Measurements from ENCODE around the gene ZNF446. TPM values are rescaled to one million over a fixed set of nuclear protein-coding genes. Genes with fewer than 3 reads are reported as not detected.
A peak's percentile ranks its signal among the peaks of the same experiment; 100 is the strongest.
"Not testable (repeated sequence)": the region's sequence is repeated elsewhere in the genome, so short reads cannot be mapped to it uniquely, and the experiment has no call there.

ZNF446 gene
- total RNA-seq: 1 to 10 TPM; 4.2 to 4.7 TPM

DNA sequence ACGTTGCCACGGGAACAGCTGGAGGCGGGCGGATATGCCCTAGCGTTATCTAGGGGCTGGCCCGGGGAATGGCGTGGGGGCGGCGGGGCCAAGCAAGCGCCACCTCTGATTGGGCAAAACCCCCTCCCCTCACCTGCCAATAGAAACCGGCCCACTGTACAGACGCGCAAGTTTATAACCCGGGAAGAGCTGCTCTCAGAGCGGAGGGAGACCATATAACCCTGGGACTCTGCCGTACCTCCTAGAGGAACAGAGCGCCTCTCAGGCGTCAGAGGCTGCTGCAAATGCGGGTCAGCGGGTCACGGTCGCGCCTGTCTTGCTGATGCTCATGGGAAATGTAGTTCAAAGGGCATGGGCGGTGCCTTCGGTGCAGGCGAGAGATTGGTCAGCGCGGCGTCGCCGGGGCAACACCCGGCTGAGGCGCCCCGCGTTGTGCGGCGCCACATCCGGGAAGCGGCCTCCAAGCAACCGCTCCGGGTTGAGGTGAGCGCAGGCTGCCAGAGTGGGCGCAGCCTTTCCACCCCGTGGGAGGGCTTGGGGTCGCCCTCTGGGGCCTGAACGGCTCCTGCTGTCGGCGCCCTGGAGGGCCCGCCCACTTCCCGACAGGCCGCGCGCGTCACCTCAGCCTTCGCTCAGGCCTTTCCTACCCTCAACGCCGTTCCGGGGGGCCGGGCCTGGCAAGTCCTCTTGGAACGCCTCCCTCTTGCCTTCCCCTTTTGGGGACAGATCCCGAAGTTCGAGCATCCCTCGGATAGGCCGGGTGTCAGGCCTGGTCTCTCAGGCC, at the start of gene ZNF446:
ZNF446 (plus strand) TSS at position 639 of the 784 bp plus-strand sequence. CDS start 867 bp downstream, outside the sequence.
- peak; percentile 98 for DNase-seq
- Mint-ChIP-seq H3K36me3 (ENCODE audit: low read depth) (peaks cover 4% of the 10 kb centered on the region), H3K9me3 (ENCODE audit: low read depth) (no peaks in the 10 kb centered on the region), H3K4me1 (peaks cover 14% of the 10 kb centered on the region), H3K27me3 (no peaks in the 10 kb centered on the region), H3K4me3 (peak within 1 kb of the TSS; percentile 83), H3K27ac (peak within 1 kb of the TSS; percentile 96)
- CTCF ChIA-PET: no interaction called here
- peak; percentile 92 for ATAC-seq
- POLR2A ChIA-PET: interaction anchor here (0.7 to 1.0 kb wide), 4 partner anchors 13 to 44 kb away, joined by 3 to 7 read pairs (median 3); partner anchors contain the start of genes ZBTB45 and ZNF132
- intact Hi-C loops (cut with DNase I, micrococcal nuclease): loop anchor here (1.0 to 5.0 kb wide), 22 partner anchors 9 to 198 kb away; partner anchors contain the start of genes MZF1 (in 2 of the 2), RPS5 (in 2 of the 2), ZBTB45 (in 2 of the 2) and ZNF324B (in 2 of the 2)

DNA sequence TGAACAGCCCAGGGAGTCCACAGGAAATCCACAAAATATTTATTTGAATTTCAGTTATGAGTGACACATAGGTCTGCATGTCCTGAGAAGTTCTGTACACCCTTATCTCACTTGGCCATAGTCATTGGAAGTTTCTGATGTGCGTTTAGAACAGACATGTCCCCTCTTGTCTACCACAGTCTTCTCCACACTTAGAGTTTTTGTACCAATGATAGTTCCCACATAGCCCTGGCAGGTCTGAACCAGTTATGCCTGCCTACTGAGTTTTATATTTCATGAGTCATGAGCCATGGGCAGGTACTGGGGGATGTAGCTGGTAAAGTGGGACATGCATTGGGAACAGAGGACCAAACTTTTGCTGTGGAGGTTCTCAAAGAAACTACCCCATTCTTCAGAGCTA, 47.5 kb upstream of the ZNF446 start:
- POLR2A ChIA-PET: no interaction called here
- no peak for ATAC-seq
- Mint-ChIP-seq H3K27me3 (no peaks in the 10 kb centered on the region), H3K4me1 (no peaks in the 10 kb centered on the region), H3K27ac (no peak overlapping the region), H3K36me3 (ENCODE audit: low read depth) (peaks cover 40% of the 10 kb centered on the region), H3K9me3 (ENCODE audit: low read depth) (peaks cover 45% of the 10 kb centered on the region), H3K4me3 (no peak overlapping the region)
- CTCF ChIA-PET: no interaction called here
- intact Hi-C loops (cut with DNase I, micrococcal nuclease): no loop called here
- DNase-seq: no peak

DNA sequence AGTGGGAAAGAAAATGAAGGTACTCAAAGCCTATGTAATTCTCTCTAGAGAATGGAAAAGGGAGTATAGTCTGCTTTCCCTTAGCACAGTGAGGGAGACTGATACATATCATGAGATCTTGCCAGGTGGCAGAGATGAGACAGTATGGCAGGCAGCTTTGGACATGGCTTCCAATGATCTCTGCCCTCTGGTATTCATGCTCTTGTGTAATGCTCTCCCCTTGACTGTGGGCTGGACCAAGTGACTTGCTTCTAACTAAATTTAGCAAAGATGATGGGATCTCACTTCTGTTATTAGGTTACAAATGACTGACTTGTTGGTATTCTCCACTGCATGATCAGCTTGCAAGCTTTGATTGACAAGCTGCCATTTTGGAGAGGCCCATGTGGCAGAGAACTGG, 46.4 kb upstream of the ZNF446 start:
- ATAC-seq (no peak), DNase-seq (no peak)
- H3K36me3 Mint-ChIP-seq (ENCODE audit: low read depth): peaks cover 51% of the 10 kb centered on the region
- POLR2A ChIA-PET: no interaction called here
- intact Hi-C loops (cut with DNase I, micrococcal nuclease): no loop called here
- CTCF ChIA-PET: no interaction called here
- H3K27ac Mint-ChIP-seq: no peak overlapping the region
- H3K4me1 Mint-ChIP-seq: no peaks in the 10 kb centered on the region
- no peaks in the 10 kb centered on the region for H3K27me3 Mint-ChIP-seq
- H3K4me3 Mint-ChIP-seq: no peak overlapping the region
- peaks cover 52% of the 10 kb centered on the region for H3K9me3 Mint-ChIP-seq (ENCODE audit: low read depth)

DNA sequence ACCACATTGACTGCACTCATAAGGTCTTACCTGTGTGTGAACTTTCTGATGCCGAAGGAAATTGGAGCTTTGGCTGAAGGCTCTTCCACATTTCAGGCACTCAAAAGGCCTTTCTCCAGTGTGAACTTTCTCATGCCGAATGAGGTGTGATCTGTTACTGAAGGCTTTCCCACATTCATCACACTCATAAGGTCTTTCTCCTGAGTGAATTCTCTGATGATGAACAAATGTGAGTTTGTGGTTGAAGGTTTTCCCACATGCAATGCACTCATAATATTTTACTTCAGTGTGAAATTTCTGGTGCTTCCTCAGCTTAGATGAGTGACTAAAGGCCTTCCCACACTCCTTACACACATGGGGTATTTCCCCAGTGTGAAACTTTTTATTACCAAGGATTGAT, 41.9 kb upstream of the ZNF446 start:
- CTCF ChIA-PET: no interaction called here
- H3K27me3 Mint-ChIP-seq: no peaks in the 10 kb centered on the region
- H3K9me3 Mint-ChIP-seq (ENCODE audit: low read depth): peaks cover 63% of the 10 kb centered on the region
- ATAC-seq (no peak), DNase-seq (no peak)
- H3K27ac Mint-ChIP-seq: no peak overlapping the region
- no peak overlapping the region for H3K4me3 Mint-ChIP-seq
- H3K4me1 Mint-ChIP-seq: peaks cover 14% of the 10 kb centered on the region
- peaks cover 91% of the 10 kb centered on the region for H3K36me3 Mint-ChIP-seq (ENCODE audit: low read depth)
- POLR2A ChIA-PET: no interaction called here
- intact Hi-C loops (cut with DNase I, micrococcal nuclease): no loop called here

DNA sequence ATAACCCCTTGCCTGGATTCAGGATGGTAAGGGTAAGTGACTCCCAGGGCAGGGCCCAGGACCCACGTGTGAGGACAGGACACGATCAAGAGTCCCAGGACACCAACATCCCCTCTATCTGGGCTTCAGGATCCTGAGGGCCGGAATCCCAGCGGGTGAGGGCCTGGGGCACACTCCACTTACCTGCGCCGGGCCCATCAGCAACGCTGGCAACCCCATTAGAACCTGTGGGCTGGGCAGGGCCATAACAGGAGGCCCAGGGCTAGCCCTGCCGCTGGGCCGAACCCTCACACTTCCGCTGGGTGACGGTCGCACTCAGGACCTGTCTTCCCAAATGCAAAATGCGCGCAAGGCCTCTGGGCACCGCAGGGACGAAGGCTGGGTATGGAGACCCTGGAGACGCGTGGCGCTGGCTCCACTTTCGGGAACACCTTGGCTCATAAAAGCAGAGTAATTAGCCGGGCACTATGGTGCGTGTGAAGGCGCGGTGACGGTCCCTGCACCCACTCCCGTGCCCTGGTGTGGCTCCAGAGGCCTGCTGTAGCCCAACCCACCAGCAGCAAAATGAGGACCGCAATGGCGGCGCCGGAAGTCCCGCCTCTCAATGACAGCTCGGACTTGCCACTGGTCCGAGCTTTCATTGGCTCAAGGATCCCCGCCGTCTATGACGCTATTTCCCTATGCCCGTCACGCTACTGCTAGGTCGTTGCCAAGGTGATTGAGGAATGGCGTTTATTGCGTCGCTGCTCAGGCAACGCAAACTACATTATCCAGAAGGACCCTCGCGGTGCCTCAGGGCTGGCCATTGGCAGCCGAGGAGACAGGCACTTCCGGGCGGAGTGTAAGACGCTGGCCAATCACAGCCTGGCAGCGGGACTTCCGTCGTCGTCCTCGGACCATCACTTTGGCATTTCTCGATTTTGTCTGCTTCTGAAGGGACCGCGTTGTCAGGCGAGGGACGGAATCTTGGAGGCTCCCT, 36.3 kb upstream of the ZNF446 start, which contains the start of gene ZNF132:
ZNF132 (minus strand) TSS at position 578 of the 979 bp plus-strand sequence; CDS start at position 246, 332 bp downstream.
- Mint-ChIP-seq H3K27me3 (no peaks in the 10 kb centered on the region), H3K4me1 (peaks cover 29% of the 10 kb centered on the region), H3K36me3 (ENCODE audit: low read depth) (peaks cover 50% of the 10 kb centered on the region), H3K9me3 (ENCODE audit: low read depth) (peaks cover 38% of the 10 kb centered on the region), H3K27ac (peak within 1 kb of the TSS; percentile 95), H3K4me3 (peak within 1 kb of the TSS; percentile 82)
- intact Hi-C loops (cut with DNase I, micrococcal nuclease): loop anchor here (1.0 to 5.0 kb wide), 22 partner anchors 11 to 1159 kb away; partner anchors contain the start of genes ZNF324B (in 2 of the 2), ZNF584 (in 2 of the 2), ZNF837 (in 2 of the 2) and ERVK3-1 (in 1 of the 2)
- POLR2A ChIA-PET: interaction anchor here (0.6 to 1.6 kb wide), 2 partner anchors 12 to 36 kb away, joined by 3 to 5 read pairs; partner anchors contain the start of gene ZNF324B
- peak; percentile 98 for ATAC-seq
- peak; percentile 96 for DNase-seq
- CTCF ChIA-PET: interaction anchor here (0.6 to 0.9 kb wide), 3 partner anchors 8 to 256 kb away, joined by 3 to 4 read pairs (median 3); no protein-coding TSS in a partner anchor

DNA sequence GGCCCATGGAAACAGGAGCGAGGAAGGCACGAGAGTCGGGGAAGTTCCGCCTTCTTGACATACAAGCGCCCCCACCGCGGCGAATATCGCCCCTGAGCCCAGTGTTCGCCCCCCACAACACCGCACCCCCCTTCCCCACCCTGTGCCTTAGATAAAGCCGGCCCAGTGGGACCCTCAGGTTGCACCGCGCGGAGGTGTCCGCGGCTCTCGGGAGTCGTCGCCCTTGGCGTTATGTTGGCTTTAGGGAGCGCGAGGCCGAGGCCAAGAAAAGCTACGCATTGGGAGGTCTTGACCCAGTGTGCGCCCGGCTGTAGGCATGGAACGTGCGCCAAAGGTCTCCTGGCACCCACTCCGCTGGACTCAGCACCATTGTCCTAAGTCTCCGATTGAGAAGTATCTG, 35.6 kb upstream of the ZNF446 start:
- Mint-ChIP-seq H3K27ac (peak overlapping the region; percentile 95), H3K27me3 (no peaks in the 10 kb centered on the region), H3K4me1 (peaks cover 29% of the 10 kb centered on the region), H3K9me3 (ENCODE audit: low read depth) (peaks cover 35% of the 10 kb centered on the region), H3K36me3 (ENCODE audit: low read depth) (peaks cover 43% of the 10 kb centered on the region), H3K4me3 (peak overlapping the region; percentile 82)
- ATAC-seq (no peak), DNase-seq (no peak)
- POLR2A ChIA-PET: interaction anchor here (0.6 to 1.6 kb wide), 2 partner anchors 11 to 35 kb away, joined by 3 to 5 read pairs; partner anchors contain the start of gene ZNF324B
- CTCF ChIA-PET: interaction anchor here (0.6 to 0.9 kb wide), 2 partner anchors 9 to 257 kb away, joined by 3 to 4 read pairs; no protein-coding TSS in a partner anchor
- intact Hi-C loops (cut with DNase I, micrococcal nuclease): loop anchor here (1.0 to 5.0 kb wide), 22 partner anchors 11 to 1160 kb away; partner anchors contain the start of genes ZNF324B (in 2 of the 2), ZNF584 (in 2 of the 2), ZNF837 (in 2 of the 2) and ERVK3-1 (in 1 of the 2)

DNA sequence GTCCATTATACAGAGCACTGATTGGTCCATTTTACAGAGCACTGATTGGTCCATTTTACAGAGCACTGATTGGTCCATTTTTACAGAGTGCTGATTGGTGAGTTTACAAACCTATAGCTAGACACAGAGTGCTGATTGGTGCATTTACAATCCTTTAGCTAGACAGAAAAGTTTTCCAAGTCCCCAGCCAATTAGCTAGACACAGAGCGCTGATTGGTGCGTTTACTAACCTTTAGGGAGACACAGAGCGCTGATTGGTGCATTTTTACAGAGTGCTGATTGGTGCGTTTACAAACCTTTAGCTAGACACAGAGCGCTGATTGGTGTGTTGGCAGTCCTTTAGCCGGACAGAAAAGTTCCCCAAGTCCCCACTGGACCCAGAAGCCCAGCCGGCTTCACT, 33.2 kb upstream of the ZNF446 start:
- POLR2A ChIA-PET, CTCF ChIA-PET, H3K27me3 Mint-ChIP-seq, ATAC-seq, H3K27ac Mint-ChIP-seq, DNase-seq, H3K4me3 Mint-ChIP-seq: not testable (repeated sequence)
- intact Hi-C loops (cut with DNase I, micrococcal nuclease): loop anchor here (5.0 kb wide), 2 partner anchors 216 to 346 kb away; partner anchors contain the start of genes ZNF544 (in 1 of the 2) and ZSCAN18 (in 1 of the 2)
- Mint-ChIP-seq H3K9me3 (ENCODE audit: low read depth) (peaks cover 20% of the 10 kb centered on the region), H3K4me1 (peaks cover 22% of the 10 kb centered on the region), H3K36me3 (ENCODE audit: low read depth) (peaks cover 22% of the 10 kb centered on the region)

DNA sequence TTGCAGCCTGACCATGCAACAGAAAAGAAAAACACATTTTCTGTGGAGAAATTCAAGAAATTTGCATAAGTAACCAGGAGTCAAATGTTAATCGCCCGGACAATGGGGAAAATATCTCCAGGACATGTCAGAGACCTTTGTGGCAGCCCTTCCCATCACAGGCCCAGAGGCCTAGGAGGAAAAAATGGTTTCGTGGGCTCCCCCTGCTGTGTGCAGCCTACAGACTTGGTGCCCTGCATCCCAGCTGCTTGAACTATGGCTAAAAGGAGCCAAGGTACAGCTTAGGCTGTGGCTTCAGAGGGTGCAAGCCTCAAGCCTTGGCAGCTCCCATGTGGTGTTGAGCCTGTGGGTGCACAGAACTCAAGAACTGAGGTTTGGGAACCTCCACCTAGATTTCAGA, 27.3 kb upstream of the ZNF446 start:
- POLR2A ChIA-PET: interaction anchor here (0.5 kb wide), 1 partner anchor 40 kb away, joined by 11 read pairs; no protein-coding TSS in a partner anchor
- not testable (repeated sequence) for H3K27ac Mint-ChIP-seq

DNA sequence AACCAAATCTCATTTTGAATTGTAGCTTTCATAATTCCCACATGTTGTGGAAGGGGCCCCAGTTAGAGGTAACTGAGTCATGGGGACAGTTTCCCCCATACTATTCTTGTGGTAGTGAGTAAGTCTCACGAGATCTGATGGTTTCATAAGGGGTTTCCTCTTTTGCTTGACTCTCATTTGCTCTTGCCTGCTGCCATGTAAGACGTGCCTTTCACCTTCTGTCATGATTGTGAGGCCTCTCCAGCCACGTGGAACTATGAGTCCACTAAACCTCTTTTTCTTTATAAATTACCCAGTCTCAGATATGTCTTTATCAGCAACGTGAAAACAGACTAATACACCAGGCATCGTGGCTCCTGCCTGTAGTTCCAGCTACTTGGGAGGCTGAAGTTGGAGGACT, 26.2 kb upstream of the ZNF446 start:
- DNase-seq; H3K27ac Mint-ChIP-seq; CTCF ChIA-PET; intact Hi-C loops (cut with DNase I, micrococcal nuclease); H3K4me3 Mint-ChIP-seq; ATAC-seq; POLR2A ChIA-PET: not testable (repeated sequence)
- Mint-ChIP-seq H3K9me3 (ENCODE audit: low read depth) (peaks cover 14% of the 10 kb centered on the region), H3K27me3 (peaks cover 15% of the 10 kb centered on the region), H3K4me1 (peaks cover 25% of the 10 kb centered on the region), H3K36me3 (ENCODE audit: low read depth) (peaks cover 18% of the 10 kb centered on the region)

More for the DNA sequence above, 27.3 kb upstream of the ZNF446 start:
- H3K36me3 Mint-ChIP-seq (ENCODE audit: low read depth): peaks cover 11% of the 10 kb centered on the region
- DNase-seq; H3K4me3 Mint-ChIP-seq; ATAC-seq; intact Hi-C loops (cut with DNase I, micrococcal nuclease); CTCF ChIA-PET: not testable (repeated sequence)
- peaks cover 15% of the 10 kb centered on the region for H3K27me3 Mint-ChIP-seq
- H3K4me1 Mint-ChIP-seq: peaks cover 25% of the 10 kb centered on the region
- peaks cover 14% of the 10 kb centered on the region for H3K9me3 Mint-ChIP-seq (ENCODE audit: low read depth)

DNA sequence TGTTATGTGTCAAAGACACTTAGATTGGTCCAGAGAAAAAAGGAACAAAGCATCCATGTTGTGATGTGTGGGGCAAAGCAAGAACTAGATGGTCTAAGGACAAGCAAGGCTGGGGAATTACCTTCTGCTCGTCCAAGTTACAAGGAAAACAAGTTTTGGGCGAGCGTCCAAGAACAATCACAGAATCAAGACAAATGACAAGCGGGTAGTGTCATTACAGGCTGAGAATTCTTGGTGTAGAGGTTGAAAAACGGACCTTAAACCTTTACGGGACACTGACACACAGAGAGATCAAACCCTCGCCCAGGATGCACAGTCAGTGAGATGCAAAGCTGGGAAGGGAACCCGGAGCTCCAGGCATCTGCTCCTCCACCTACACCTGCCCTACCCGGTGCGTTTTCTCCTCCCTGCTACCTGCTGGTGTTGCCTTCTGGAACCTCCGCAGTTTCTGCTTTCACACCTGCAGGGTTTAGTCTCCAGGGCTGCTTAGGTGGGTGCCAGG, 25.2 kb upstream of the ZNF446 start:
- intact Hi-C loops (cut with DNase I, micrococcal nuclease): loop anchor here (1.0 kb wide), 17 partner anchors 11 to 173 kb away; partner anchors contain the start of genes ZNF132 (in 2 of the 2), ERVK3-1 (in 1 of the 2), MZF1 (in 1 of the 2) and ZBTB45 (in 1 of the 2)
- CTCF ChIA-PET: interaction anchor here (0.6 to 1.7 kb wide), 3 partner anchors 63 to 103 kb away, joined by 3 to 6 read pairs (median 4); partner anchors contain the start of gene ZBTB45
- peaks cover 15% of the 10 kb centered on the region for H3K27me3 Mint-ChIP-seq
- ATAC-seq (no peak), DNase-seq (no peak)
- peak overlapping the region; percentile 77 for H3K4me3 Mint-ChIP-seq
- H3K9me3 Mint-ChIP-seq (ENCODE audit: low read depth): peaks cover 14% of the 10 kb centered on the region
- no peak overlapping the region for H3K27ac Mint-ChIP-seq
- POLR2A ChIA-PET: interaction anchor here (0.5 to 1.0 kb wide), 4 partner anchors 11 to 51 kb away, joined by 3 to 5 read pairs (median 3); partner anchors contain the start of genes ZNF132 and ZNF324
- peaks cover 25% of the 10 kb centered on the region for H3K4me1 Mint-ChIP-seq
- H3K36me3 Mint-ChIP-seq (ENCODE audit: low read depth): peaks cover 18% of the 10 kb centered on the region
